ENCODE results near the gene C5orf24.
"Not testable (repeated sequence)": the region's sequence is repeated elsewhere in the genome, so short reads cannot be mapped to it uniquely, and the experiment has no call there.

Gene C5orf24

GRCh38 chr5:134864707-134865106, 18.9 kb downstream of the C5orf24 start:
- no peak for DNase-seq

GRCh38 chr5:134873494-134873893, 27.7 kb downstream of the C5orf24 start:
- no peak for DNase-seq

- peak; percentile 3 for DNase-seq
Observed at GRCh38 chr5:134873987-134874830, 28.4 kb downstream of the C5orf24 start, which contains the start of gene TXNDC15. TXNDC15 (plus strand) TSS chr5:134874371; CDS start chr5:134874428, 57 bp downstream.

GRCh38 chr5:134874831-134875655, 29.3 kb downstream of the C5orf24 start:
- no peak for DNase-seq

GRCh38 chr5:134877159-134877558, 31.4 kb downstream of the C5orf24 start:
- no peak for DNase-seq

GRCh38 chr5:134878403-134878802, 32.6 kb downstream of the C5orf24 start:
- no peak for DNase-seq

GRCh38 chr5:134879456-134879855, 33.7 kb downstream of the C5orf24 start:
- no peak for DNase-seq

GRCh38 chr5:134880937-134881336, 35.2 kb downstream of the C5orf24 start:
- not testable (repeated sequence) for DNase-seq

- DNase-seq: not testable (repeated sequence)
Observed at GRCh38 chr5:134881711-134882110, 35.9 kb downstream of the C5orf24 start.

- DNase-seq: no peak
Observed at GRCh38 chr5:134887593-134888159, 41.9 kb downstream of the C5orf24 start.

GRCh38 chr5:134889335-134889734, 43.6 kb downstream of the C5orf24 start:
- DNase-seq: no peak

GRCh38 chr5:134891473-134891872, 45.7 kb downstream of the C5orf24 start:
- no peak for DNase-seq

GRCh38 chr5:134892282-134892681, 46.5 kb downstream of the C5orf24 start:
- DNase-seq: no peak

- DNase-seq: no peak
Observed at GRCh38 chr5:134892926-134893325, 47.2 kb downstream of the C5orf24 start.

- DNase-seq: no peak
Observed at GRCh38 chr5:134893748-134894505, 48.2 kb downstream of the C5orf24 start.

GRCh38 chr5:134902071-134902801, 56.5 kb downstream of the C5orf24 start:
- no peak for DNase-seq

GRCh38 chr5:134904610-134905245, 59.0 kb downstream of the C5orf24 start, which contains the start of gene PCBD2:
PCBD2 (plus strand) TSS chr5:134905131; CDS start chr5:134905140, 9 bp downstream.
- DNase-seq: peak; percentile 19

GRCh38 chr5:134905246-134905996, 59.7 kb downstream of the C5orf24 start:
- peak; percentile 7 for DNase-seq

GRCh38 chr5:134906811-134907210, 61.0 kb downstream of the C5orf24 start:
- no peak for DNase-seq
